Activated CD4-positive, alpha-beta T cell treated with anti-CD3 and anti-CD28 coated beads, Interleukin-2, amount 50 U/mL, for 24 hours (primary cell): ENCODE results near the gene ABCF1.

ENCODE experiments used
- DNase-seq, 2 donors: peaks; one replicate each; pipeline ENCODE4 v3.0.0-alpha.2; 2020; ENCODE audit warnings: low read depth in 1 of 2, low spot score in 1 of 2

ABCF1 gene

GRCh38 chr6:30618270-30618797, 47.1 kb downstream of the ABCF1 start:
- DNase-seq, result no peak

GRCh38 chr6:30619561-30619960, 48.3 kb downstream of the ABCF1 start:
- DNase-seq, result no peak

GRCh38 chr6:30625511-30625910, 54.3 kb downstream of the ABCF1 start:
- no peak for DNase-seq

GRCh38 chr6:30626484-30627366, 55.5 kb downstream of the ABCF1 start, which contains the start of gene ATAT1:
TSS of gene ATAT1 (plus strand) at chr6:30626874.
- DNase-seq, result peak; percentile 74 to 80

- no peak for DNase-seq
These were observed 64.6 kb downstream of the ABCF1 start for GRCh38 chr6:30635834-30636233.

- DNase-seq, result no peak
These were observed 69.2 kb downstream of the ABCF1 start for GRCh38 chr6:30640481-30640880.

GRCh38 chr6:30641048-30641447, 69.8 kb downstream of the ABCF1 start:
- no peak for DNase-seq
